Measurements from ENCODE around the gene TTF2. TPM values are rescaled to one million over a fixed set of nuclear protein-coding genes. Genes with fewer than 3 reads are reported as not detected.

TTF2 gene
- total RNA-seq = 10 to 100 TPM; 21.5 to 35.4 (median 30.2) TPM
- long read RNA-seq, donor 1, full-length matches to known transcripts = 1 of 5 reads
- long read RNA-seq, donor 1, partial matches to known transcripts = 2 of 5 reads
- long read RNA-seq, donor 1, other reads (novel, unspliced or antisense) = 2 of 5 reads
- long read RNA-seq, donor 2, partial matches to known transcripts = 7 of 9 reads
- long read RNA-seq, donor 2, other reads (novel, unspliced or antisense) = 2 of 9 reads

GRCh38 chr1:117059678-117060440, at the start of gene TTF2:
TSS of gene TTF2 (plus strand) at chr1:117060326. CDS start at chr1:117060347, 21 bp downstream.
- TF ChIP-seq CTCF (IDR thresholded peaks at IDR 0.05) = no peak
- intact Hi-C loops (cut with DNase I, micrococcal nuclease) = loop anchor here (5.0 to 10.0 kb wide), 5 partner anchors 143 to 485 kb away; partner anchors contain the start of genes CD58 (in 1 of the 2) and PTGFRN (in 1 of the 2)
- ATAC-seq (peak; percentile 95), DNase-seq (peak; percentile 95 to 98 (median 95))
- H3K4me3 ChIP-seq = peak within 1 kb of the TSS; percentile 60
- H3K36me3 ChIP-seq (ENCODE audit: low read depth) = no peaks in the 10 kb centered on the region
- H3K9me3 ChIP-seq = no peaks in the 10 kb centered on the region
- peaks cover 5% of the 10 kb centered on the region for H3K4me1 ChIP-seq (ENCODE audit: low read depth)

DNA sequence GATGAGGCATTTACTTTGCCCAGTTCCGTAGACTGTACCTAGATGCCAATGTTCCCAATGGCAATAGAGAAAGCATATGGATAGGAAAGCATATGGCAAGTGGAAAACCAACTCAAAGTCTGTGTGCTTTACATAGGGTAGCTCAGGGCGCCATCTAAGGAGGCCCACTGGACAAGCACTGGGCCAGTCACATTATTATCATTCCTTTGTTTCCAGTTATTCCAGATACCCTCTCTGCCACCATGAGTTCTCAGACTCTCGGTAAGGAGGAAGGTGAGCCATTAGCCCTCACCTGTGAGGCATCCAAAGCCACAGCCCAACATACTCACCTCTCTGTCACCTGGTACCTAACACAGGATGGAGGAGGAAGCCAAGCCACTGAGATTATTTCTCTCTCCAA, 48.8 kb upstream of the TTF2 start:
- intact Hi-C loops (cut with DNase I, micrococcal nuclease) = no loop called here
- DNase-seq (no peak), ATAC-seq (no peak)
- Histone ChIP-seq H3K4me1 (ENCODE audit: low read depth) (no peaks in the 10 kb centered on the region), H3K4me3 (no peak overlapping the region), H3K36me3 (ENCODE audit: low read depth) (no peaks in the 10 kb centered on the region), H3K9me3 (no peaks in the 10 kb centered on the region)
- TF ChIP-seq CTCF (IDR thresholded peaks at IDR 0.05) = no peak

- intact Hi-C loops (cut with DNase I, micrococcal nuclease) = no loop called here
- DNase-seq = no peak
- Histone ChIP-seq H3K4me3 (no peak overlapping the region), H3K4me1 (ENCODE audit: low read depth) (no peaks in the 10 kb centered on the region), H3K9me3 (no peaks in the 10 kb centered on the region), H3K36me3 (ENCODE audit: low read depth) (no peaks in the 10 kb centered on the region)
- ATAC-seq = no peak
- TF ChIP-seq CTCF (IDR thresholded peaks at IDR 0.05) = no peak
These were observed 46.7 kb upstream of the TTF2 start for GRCh38 chr1:117013309-117013858.

DNA sequence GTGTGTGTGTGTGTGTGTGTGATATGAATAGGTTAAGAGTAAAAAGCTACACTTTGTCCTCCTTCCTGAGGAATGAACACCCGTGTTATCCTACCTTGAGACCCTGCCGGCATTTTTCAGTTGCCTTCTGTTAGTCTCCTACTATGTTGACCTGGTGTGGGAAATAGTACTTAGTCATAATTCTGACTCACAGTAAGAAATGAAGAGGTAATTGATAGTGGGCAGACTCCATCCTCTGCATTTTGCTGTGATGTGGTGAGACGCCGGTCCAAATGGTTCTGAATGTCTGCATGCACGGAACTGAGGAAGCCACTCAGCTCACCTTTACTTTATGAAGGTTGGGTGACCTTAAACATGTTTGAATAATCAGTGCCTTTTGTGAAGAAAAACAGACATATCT, 45.9 kb upstream of the TTF2 start:
- no peak overlapping the region for H3K4me3 ChIP-seq
- no peaks in the 10 kb centered on the region for H3K4me1 ChIP-seq (ENCODE audit: low read depth)
- intact Hi-C loops (cut with DNase I, micrococcal nuclease) = no loop called here
- H3K36me3 ChIP-seq (ENCODE audit: low read depth) = no peaks in the 10 kb centered on the region
- TF ChIP-seq CTCF (IDR thresholded peaks at IDR 0.05) = no peak
- no peak for DNase-seq
- H3K9me3 ChIP-seq = no peaks in the 10 kb centered on the region
- no peak for ATAC-seq

DNA sequence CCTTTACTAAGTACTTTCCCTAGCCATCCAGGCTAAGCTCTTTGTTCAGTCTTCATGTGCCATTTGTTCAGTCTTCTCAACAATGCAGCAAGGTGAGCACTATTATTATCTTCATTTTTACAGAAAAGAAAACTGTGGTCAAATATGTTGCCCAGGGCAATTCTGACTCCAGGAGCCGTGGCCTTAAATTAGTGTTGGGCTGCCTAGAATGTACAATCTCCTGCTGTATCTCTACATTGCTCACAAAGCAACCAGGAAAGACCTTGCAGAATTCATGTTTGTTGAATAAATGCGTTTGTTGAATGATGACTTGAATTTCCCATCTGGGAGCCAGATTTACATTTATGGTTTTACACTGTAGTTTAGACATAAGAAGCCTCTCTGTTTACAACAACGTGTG, 44.4 kb upstream of the TTF2 start:
- intact Hi-C loops (cut with DNase I, micrococcal nuclease) = no loop called here
- TF ChIP-seq CTCF (IDR thresholded peaks at IDR 0.05) = no peak
- no peaks in the 10 kb centered on the region for H3K4me1 ChIP-seq (ENCODE audit: low read depth)
- no peaks in the 10 kb centered on the region for H3K36me3 ChIP-seq (ENCODE audit: low read depth)
- DNase-seq (no peak), ATAC-seq (no peak)
- no peaks in the 10 kb centered on the region for H3K9me3 ChIP-seq
- no peak overlapping the region for H3K4me3 ChIP-seq

All from mucosa of descending colon (tissue), 3 donors.